OCI-LY7 (cell line): ENCODE measurements around the gene GPR146.

Experiments
- CTCF ChIP-seq: fragments of 200-600 bp; sonication (generic); conservative IDR thresholded peaks from 2 replicates; pipeline ENCODE4 v1.5.1; 2014; ENCODE audit warnings: mild to moderate bottlenecking, antibody characterized with exemption, low read length, moderate library complexity, mixed read lengths
- EZH2phosphoT487 ChIP-seq: fragments of 200-600 bp; sonication (generic); IDR thresholded peaks from 2 replicates; pipeline ENCODE4 v1.6.1; 2018; ENCODE audit warnings: low read depth, borderline replicate concordance, mild to moderate bottlenecking, mixed run types, antibody characterized with exemption, low read length, moderate library complexity, mixed read lengths

- no peak; the same call in 1 of the 2 replicates for TF ChIP-seq CTCF
- TF ChIP-seq EZH2phosphoT487 = no peak
Measured at GRCh38 chr7:1045069-1046063, 1.0 kb downstream of the GPR146 start.
